Neural progenitor cell (in vitro differentiated cells): ENCODE data around the gene DUS1L.

Source experiments
- EZH2 ChIP-seq: fragments of 200-600 bp; sonication (generic); IDR thresholded peaks from 2 replicates; pipeline ENCODE4 v1.6.1; 2017; ENCODE audit warnings: antibody characterized with exemption, mild to moderate bottlenecking, moderate library complexity
- EZH2phosphoT487 ChIP-seq: fragments of 200-600 bp; sonication (generic); IDR thresholded peaks from 2 replicates; pipeline ENCODE4 v1.6.1; 2017; ENCODE audit warnings: antibody characterized with exemption
- TF ChIP-seq, protein P1 (sequence below): fragments of 200-600 bp; sonication (generic); IDR thresholded peaks from 2 replicates; pipeline ENCODE4 v1.5.1; 2017; ENCODE audit warnings: antibody characterized with exemption, mild to moderate bottlenecking

- TF ChIP-seq, protein P1, sequence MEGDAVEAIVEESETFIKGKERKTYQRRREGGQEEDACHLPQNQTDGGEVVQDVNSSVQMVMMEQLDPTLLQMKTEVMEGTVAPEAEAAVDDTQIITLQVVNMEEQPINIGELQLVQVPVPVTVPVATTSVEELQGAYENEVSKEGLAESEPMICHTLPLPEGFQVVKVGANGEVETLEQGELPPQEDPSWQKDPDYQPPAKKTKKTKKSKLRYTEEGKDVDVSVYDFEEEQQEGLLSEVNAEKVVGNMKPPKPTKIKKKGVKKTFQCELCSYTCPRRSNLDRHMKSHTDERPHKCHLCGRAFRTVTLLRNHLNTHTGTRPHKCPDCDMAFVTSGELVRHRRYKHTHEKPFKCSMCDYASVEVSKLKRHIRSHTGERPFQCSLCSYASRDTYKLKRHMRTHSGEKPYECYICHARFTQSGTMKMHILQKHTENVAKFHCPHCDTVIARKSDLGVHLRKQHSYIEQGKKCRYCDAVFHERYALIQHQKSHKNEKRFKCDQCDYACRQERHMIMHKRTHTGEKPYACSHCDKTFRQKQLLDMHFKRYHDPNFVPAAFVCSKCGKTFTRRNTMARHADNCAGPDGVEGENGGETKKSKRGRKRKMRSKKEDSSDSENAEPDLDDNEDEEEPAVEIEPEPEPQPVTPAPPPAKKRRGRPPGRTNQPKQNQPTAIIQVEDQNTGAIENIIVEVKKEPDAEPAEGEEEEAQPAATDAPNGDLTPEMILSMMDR: no peak
- TF ChIP-seq EZH2 (no peak), EZH2phosphoT487 (no peak)
These were observed 47.2 kb downstream of the DUS1L start for GRCh38 chr17:82018152-82018988.
